ENCODE results near the gene OR1A2. TPM values are rescaled to one million over a fixed set of nuclear protein-coding genes. Genes with fewer than 3 reads are reported as not detected.
"Not testable (repeated sequence)": the region's sequence is repeated elsewhere in the genome, so short reads cannot be mapped to it uniquely, and the experiment has no call there.

OR1A2 gene
- total and polyA plus RNA-seq, 7 donors: not detected

GRCh38 chr17:3222505-3222904 is 25.2 kb downstream of the OR1A2 start:
- no peak for DNase-seq
- WGBS, 2 donors: 64 to 73% methylated on average over 2 of the region's 2 CpGs
- Histone ChIP-seq H3K4me1 (no peaks in the 10 kb centered on the region), H3K4me3 (no peak overlapping the region), H3K27me3 (no peaks in the 10 kb centered on the region), H3K36me3 (no peaks in the 10 kb centered on the region), H3K9me3 (no peaks in the 10 kb centered on the region), H3K27ac (no peak overlapping the region)
- intact Hi-C loops (cut with DNase I): no loop called here
- TF ChIP-seq EP300 (IDR thresholded peaks at IDR 0.05) (no peak), CTCF (IDR thresholded peaks at IDR 0.05) (no peak), POLR2A (IDR thresholded peaks at IDR 0.05) (no peak), POLR2AphosphoS5 (IDR thresholded peaks at IDR 0.05) (no peak)

GRCh38 chr17:3224721-3225352 is 27.5 kb downstream of the OR1A2 start:
- DNase-seq; H3K4me1 ChIP-seq; intact Hi-C loops (cut with DNase I); H3K27ac ChIP-seq; H3K27me3 ChIP-seq; H3K9me3 ChIP-seq; H3K4me3 ChIP-seq; H3K36me3 ChIP-seq: not testable (repeated sequence)

- H3K27ac ChIP-seq; DNase-seq; intact Hi-C loops (cut with DNase I); H3K27me3 ChIP-seq; H3K4me3 ChIP-seq; H3K4me1 ChIP-seq; H3K9me3 ChIP-seq; H3K36me3 ChIP-seq: not testable (repeated sequence)
- 82 to 85% methylated on average over 8 of the region's 8 CpGs for WGBS, 2 donors
Observed at GRCh38 chr17:3232300-3232699, 35.0 kb downstream of the OR1A2 start.

- H3K27ac ChIP-seq; H3K27me3 ChIP-seq; DNase-seq; H3K36me3 ChIP-seq; intact Hi-C loops (cut with DNase I); H3K4me3 ChIP-seq; H3K4me1 ChIP-seq; H3K9me3 ChIP-seq: not testable (repeated sequence)
- WGBS, 2 donors: 0 to 2% methylated on average over 1 of the region's 2 CpGs
Observed at GRCh38 chr17:3238685-3239084, 41.4 kb downstream of the OR1A2 start.

- WGBS, 2 donors: 77% methylated on average over 1 of the region's 1 CpG; no CpG with 5 or more reads in 1 of the 2 donors
- H3K36me3 ChIP-seq; H3K4me3 ChIP-seq; H3K27ac ChIP-seq; intact Hi-C loops (cut with DNase I); H3K9me3 ChIP-seq; DNase-seq; H3K4me1 ChIP-seq; H3K27me3 ChIP-seq: not testable (repeated sequence)
Observed at GRCh38 chr17:3241044-3241443, 43.7 kb downstream of the OR1A2 start.

- H3K36me3 ChIP-seq; H3K27ac ChIP-seq; H3K4me3 ChIP-seq; H3K27me3 ChIP-seq; H3K9me3 ChIP-seq; DNase-seq; intact Hi-C loops (cut with DNase I); H3K4me1 ChIP-seq: not testable (repeated sequence)
- WGBS, 2 donors: 33 to 34% methylated on average over 1 of the region's 1 CpG
Observed at GRCh38 chr17:3244841-3245240, 47.5 kb downstream of the OR1A2 start.

Other genes with a start within 250 kb of the OR1A2 start
- gene OR1D5, start 133.9 kb upstream of the OR1A2 start, total RNA-seq: not detected
- gene OR1D5, start 133.9 kb upstream of the OR1A2 start, polyA plus RNA-seq: not detected
- not detected for gene OR1D2, start 93.1 kb upstream of the OR1A2 start, total RNA-seq
- gene OR1D2, start 93.1 kb upstream of the OR1A2 start, polyA plus RNA-seq: not detected
- not detected for gene OR1G1, start 70.0 kb upstream of the OR1A2 start, total RNA-seq
- not detected for gene OR1G1, start 70.0 kb upstream of the OR1A2 start, polyA plus RNA-seq
- not detected for gene OR1A1, start 10.1 kb downstream of the OR1A2 start, total RNA-seq
- not detected for gene OR1A1, start 10.1 kb downstream of the OR1A2 start, polyA plus RNA-seq
- gene OR3A1, start 100.8 kb downstream of the OR1A2 start, total RNA-seq: not detected
- not detected for gene OR3A1, start 100.8 kb downstream of the OR1A2 start, polyA plus RNA-seq
- gene OR3A2, start 188.8 kb downstream of the OR1A2 start, total RNA-seq: under 1 TPM in 1 of 4 donors, not detected in 3; 0.27 TPM
- under 1 TPM in 1 of 3 donors, not detected in 2; 0.31 TPM for gene OR3A2, start 188.8 kb downstream of the OR1A2 start, polyA plus RNA-seq
- gene OR1E1, start 200.9 kb downstream of the OR1A2 start, total RNA-seq: under 1 TPM in 1 of 4 donors, not detected in 3; 0.33 TPM
- gene OR1E1, start 200.9 kb downstream of the OR1A2 start, polyA plus RNA-seq: not detected
- gene OR3A3, start 213.9 kb downstream of the OR1A2 start, total RNA-seq: not detected
- gene OR3A3, start 213.9 kb downstream of the OR1A2 start, polyA plus RNA-seq: not detected
- gene OR1E2, start 236.3 kb downstream of the OR1A2 start, total RNA-seq: not detected
- gene OR1E2, start 236.3 kb downstream of the OR1A2 start, polyA plus RNA-seq: not detected

All from sigmoid colon (tissue), 7 donors.